Activated naive CD8-positive, alpha-beta T cell treated with anti-CD3 and anti-CD28 coated beads, Interleukin-2, amount 50 U/mL, for 24 hours (primary cell): Measurements from ENCODE around the gene ZNF443.
"Not testable (repeated sequence)": the region's sequence is repeated elsewhere in the genome, so short reads cannot be mapped to it uniquely, and the experiment has no call there.

Experiments used
- ATAC-seq: fragments of 150-1000 bp; cut with Tn5 transposase; one replicate; pipeline ENCODE4 v1.10.0; 2021
- DNase-seq: peaks from one replicate; pipeline ENCODE4 v3.0.0; 2021
- H3K27ac Mint-ChIP-seq: one replicate; pipeline ENCODE4 v1.8.0; 2021; ENCODE audit warnings: mild to moderate bottlenecking, mixed read lengths
- H3K27me3 Mint-ChIP-seq: one replicate; pipeline ENCODE4 v1.8.0; 2021; ENCODE audit warnings: mixed read lengths
- H3K36me3 Mint-ChIP-seq: one replicate; pipeline ENCODE4 v1.8.0; 2021; ENCODE audit warnings: low read depth, mixed read lengths
- H3K4me1 Mint-ChIP-seq: one replicate; pipeline ENCODE4 v1.8.0; 2021; ENCODE audit warnings: mixed read lengths
- H3K4me3 Mint-ChIP-seq: one replicate; pipeline ENCODE4 v1.8.0; 2021; ENCODE audit warnings: mild to moderate bottlenecking, moderate library complexity, mixed read lengths
- H3K9me3 Mint-ChIP-seq: one replicate; pipeline ENCODE4 v1.8.0; 2021; ENCODE audit warnings: mixed read lengths

ZNF443 gene

DNA sequence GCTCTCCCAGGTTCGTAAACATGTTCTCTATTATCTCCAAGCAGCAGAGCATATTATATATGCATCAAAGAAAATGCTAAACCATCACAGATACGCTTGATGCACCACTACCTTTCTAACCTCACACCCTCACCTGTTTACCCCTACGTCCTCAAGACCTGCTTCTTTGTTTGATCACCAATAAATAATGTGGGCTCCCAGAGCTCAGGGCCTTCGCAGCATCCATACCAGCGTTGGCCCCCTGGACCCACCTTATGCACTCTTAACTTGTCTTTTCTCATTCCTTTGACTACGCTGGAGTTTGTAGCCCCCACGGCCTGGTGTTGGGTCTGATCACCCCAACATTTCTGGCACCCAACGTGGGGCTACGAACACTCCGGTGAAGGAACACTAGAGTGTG, 10.0 kb upstream of the ZNF443 start:
- Mint-ChIP-seq H3K4me1 (no peaks in the 10 kb centered on the region), H3K27ac (no peak overlapping the region), H3K4me3 (no peak overlapping the region), H3K27me3 (no peaks in the 10 kb centered on the region), H3K36me3 (peaks cover 14% of the 10 kb centered on the region), H3K9me3 (peaks cover 30% of the 10 kb centered on the region)
- ATAC-seq: no peak
- no peak for DNase-seq

GRCh38 chr19:12448808-12449207, 8.0 kb upstream of the ZNF443 start:
- Mint-ChIP-seq H3K36me3 (peaks cover 14% of the 10 kb centered on the region), H3K4me3 (no peak overlapping the region), H3K27ac (no peak overlapping the region), H3K27me3 (no peaks in the 10 kb centered on the region), H3K9me3 (peaks cover 36% of the 10 kb centered on the region), H3K4me1 (no peaks in the 10 kb centered on the region)
- ATAC-seq (no peak), DNase-seq (no peak)

DNA sequence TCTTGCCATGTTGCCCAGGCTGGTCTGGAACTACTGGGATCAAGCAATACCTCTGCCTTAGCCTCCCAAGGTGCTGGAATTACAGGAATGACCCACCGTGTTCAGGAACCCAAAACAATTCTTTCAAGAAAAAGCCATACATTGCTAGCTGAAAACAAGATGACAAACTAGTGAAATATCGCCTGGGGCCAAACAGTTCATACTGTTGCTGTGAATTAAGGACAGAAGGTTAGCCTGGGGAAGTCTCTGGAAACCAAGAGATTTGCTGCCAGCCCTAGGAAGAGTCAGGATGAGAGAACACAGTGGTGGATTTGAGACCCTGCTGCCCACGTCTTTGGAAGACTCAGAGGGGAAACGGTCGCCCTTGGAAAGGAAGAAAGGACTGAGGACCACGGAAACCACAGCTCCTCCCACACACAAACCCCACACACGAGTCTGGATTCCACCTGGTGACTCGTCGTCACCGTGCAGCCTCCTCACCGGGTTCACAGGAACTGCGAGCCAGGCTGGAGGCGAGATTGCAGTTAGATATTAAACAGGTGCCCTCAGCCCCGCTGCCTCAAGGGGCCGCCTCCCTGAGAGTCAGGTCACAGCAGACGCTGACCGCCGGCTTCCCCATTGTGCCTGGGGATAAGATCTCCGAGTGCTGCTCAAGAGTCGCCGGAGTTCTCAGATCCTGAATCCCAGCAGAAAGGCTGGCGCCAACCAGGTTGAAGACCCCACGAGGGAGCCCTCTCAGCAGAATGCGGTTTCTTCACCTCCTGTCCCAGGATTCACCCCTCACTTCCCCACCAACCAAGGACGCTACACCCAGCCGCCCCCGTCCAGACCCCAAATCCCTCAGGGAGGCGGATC, 908 bp downstream of the ZNF443 start:
- Mint-ChIP-seq H3K27ac (peak overlapping the region; percentile 84), H3K9me3 (peaks cover 22% of the 10 kb centered on the region)
- peak; percentile 62 for DNase-seq

DNA sequence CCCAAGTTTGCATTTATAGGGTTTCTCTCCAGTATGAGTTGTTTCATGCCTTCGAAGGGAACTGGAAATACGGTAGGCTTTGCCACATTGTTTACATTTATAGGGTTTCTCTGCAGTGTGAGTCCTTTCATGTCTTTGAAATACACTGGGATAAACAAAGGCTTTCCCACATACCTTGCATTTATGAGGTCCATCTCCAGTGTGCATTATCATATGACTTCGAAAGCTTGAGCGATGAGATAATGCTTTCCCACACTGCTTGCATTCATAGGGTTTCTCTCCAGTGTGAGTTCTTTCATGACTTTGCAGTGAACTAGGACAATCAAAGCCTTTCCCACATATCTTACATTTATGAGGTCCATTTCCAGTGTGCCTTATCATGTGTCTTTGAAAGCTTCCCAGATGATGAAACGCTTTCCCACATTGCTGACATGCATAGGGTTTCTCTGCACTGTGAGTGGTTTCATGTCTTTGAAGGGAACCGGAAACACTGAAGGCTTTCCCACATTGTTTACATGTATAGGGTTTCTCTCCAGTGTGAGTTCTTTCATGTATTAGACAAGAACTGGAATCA, 10.0 kb downstream of the ZNF443 start:
- not testable (repeated sequence) for DNase-seq, H3K4me3 Mint-ChIP-seq, ATAC-seq, H3K27ac Mint-ChIP-seq, H3K27me3 Mint-ChIP-seq, H3K4me1 Mint-ChIP-seq
- Mint-ChIP-seq H3K9me3 (peaks cover 60% of the 10 kb centered on the region), H3K36me3 (peaks cover 73% of the 10 kb centered on the region)

More for the DNA sequence above, 908 bp downstream of the ZNF443 start:
- peaks cover 16% of the 10 kb centered on the region for H3K4me1 Mint-ChIP-seq
- H3K27me3 Mint-ChIP-seq: not testable (repeated sequence)
- peaks cover 15% of the 10 kb centered on the region for H3K36me3 Mint-ChIP-seq
- ATAC-seq: peak; percentile 26
- peak overlapping the region; percentile 99 for H3K4me3 Mint-ChIP-seq

DNA sequence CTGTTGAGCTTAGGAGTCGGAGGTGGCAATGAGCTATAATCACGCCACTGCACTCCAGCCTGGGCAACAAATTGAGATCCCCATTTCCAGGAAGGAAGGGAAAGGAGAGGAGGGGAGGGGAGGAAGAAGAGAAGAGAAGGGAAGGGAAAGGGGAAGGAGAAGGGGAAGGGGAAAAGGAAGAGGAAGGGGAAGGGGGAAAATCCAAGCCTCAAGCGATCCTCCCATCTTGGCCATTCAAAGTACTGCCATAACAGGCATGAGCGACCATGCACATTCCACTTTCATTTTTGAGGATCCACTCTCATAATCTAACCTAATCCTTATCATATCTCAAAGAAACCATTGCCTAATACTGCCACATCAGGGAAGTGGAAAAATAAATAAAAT, 14.9 kb downstream of the ZNF443 start:
- Mint-ChIP-seq H3K4me3 (no peak overlapping the region), H3K27me3 (no peaks in the 10 kb centered on the region), H3K27ac (no peak overlapping the region), H3K4me1 (no peaks in the 10 kb centered on the region), H3K36me3 (peaks cover 67% of the 10 kb centered on the region), H3K9me3 (peaks cover 50% of the 10 kb centered on the region)
- DNase-seq (no peak), ATAC-seq (no peak)

- DNase-seq (no peak), ATAC-seq (no peak)
- H3K27me3 Mint-ChIP-seq: no peaks in the 10 kb centered on the region
- peaks cover 62% of the 10 kb centered on the region for H3K36me3 Mint-ChIP-seq
- H3K27ac Mint-ChIP-seq: no peak overlapping the region
- peaks cover 45% of the 10 kb centered on the region for H3K9me3 Mint-ChIP-seq
- no peaks in the 10 kb centered on the region for H3K4me1 Mint-ChIP-seq
- H3K4me3 Mint-ChIP-seq: no peak overlapping the region
Observed at GRCh38 chr19:12425236-12425887, 15.5 kb downstream of the ZNF443 start.

GRCh38 chr19:12417273-12417672, 23.5 kb downstream of the ZNF443 start:
- not testable (repeated sequence) for H3K27me3 Mint-ChIP-seq, ATAC-seq, DNase-seq, H3K4me3 Mint-ChIP-seq, H3K4me1 Mint-ChIP-seq, H3K27ac Mint-ChIP-seq
- Mint-ChIP-seq H3K9me3 (peaks cover 25% of the 10 kb centered on the region), H3K36me3 (peaks cover 32% of the 10 kb centered on the region)

- Mint-ChIP-seq H3K27me3 (no peaks in the 10 kb centered on the region), H3K36me3 (peaks cover 6% of the 10 kb centered on the region), H3K9me3 (peaks cover 26% of the 10 kb centered on the region), H3K4me1 (no peaks in the 10 kb centered on the region), H3K4me3 (no peak overlapping the region), H3K27ac (no peak overlapping the region)
- DNase-seq (no peak), ATAC-seq (no peak)
Observed at GRCh38 chr19:12411893-12412292, 28.9 kb downstream of the ZNF443 start.

GRCh38 chr19:12400633-12401502, 40.0 kb downstream of the ZNF443 start, which contains the start of gene ZNF799:
Gene ZNF799 (minus strand): TSS chr19:12401271. CDS start chr19:12401070, 201 bp downstream.
- H3K27ac Mint-ChIP-seq: peak within 1 kb of the TSS; percentile 74
- ATAC-seq (peak; percentile 98), DNase-seq (peak; percentile 87)
- peaks cover 10% of the 10 kb centered on the region for H3K36me3 Mint-ChIP-seq
- no peaks in the 10 kb centered on the region for H3K27me3 Mint-ChIP-seq
- H3K4me3 Mint-ChIP-seq: peak within 1 kb of the TSS; percentile 88
- H3K9me3 Mint-ChIP-seq: peaks cover 15% of the 10 kb centered on the region
- peaks cover 19% of the 10 kb centered on the region for H3K4me1 Mint-ChIP-seq

- peaks cover 19% of the 10 kb centered on the region for H3K9me3 Mint-ChIP-seq
- peak overlapping the region; percentile 73 for H3K27ac Mint-ChIP-seq
- peak overlapping the region; percentile 88 for H3K4me3 Mint-ChIP-seq
- not testable (repeated sequence) for H3K27me3 Mint-ChIP-seq
- DNase-seq (peak; percentile 52), ATAC-seq (peak; percentile 39)
- H3K36me3 Mint-ChIP-seq: peaks cover 16% of the 10 kb centered on the region
- H3K4me1 Mint-ChIP-seq: peaks cover 19% of the 10 kb centered on the region
Observed at GRCh38 chr19:12399901-12400632, 40.8 kb downstream of the ZNF443 start.

DNA sequence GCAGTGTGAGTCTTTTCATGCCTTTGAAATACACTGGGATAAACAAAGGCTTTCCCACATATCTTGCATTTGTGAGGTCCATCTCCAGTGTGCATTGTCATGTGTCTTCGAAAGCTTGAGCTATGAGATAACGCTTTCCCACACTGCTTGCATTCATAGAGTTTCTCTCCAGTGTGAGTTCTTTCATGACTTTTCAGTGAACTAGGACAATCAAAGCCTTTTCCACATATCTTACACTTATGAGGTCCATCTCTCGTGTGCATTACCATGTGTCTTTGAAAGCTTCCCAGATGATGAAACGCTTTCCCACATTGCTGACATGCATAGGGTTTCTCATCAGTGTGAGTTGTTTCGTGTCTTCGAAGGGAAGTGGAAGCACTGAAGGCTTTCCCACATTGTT, 49.7 kb downstream of the ZNF443 start:
- not testable (repeated sequence) for DNase-seq, ATAC-seq, H3K4me1 Mint-ChIP-seq, H3K27me3 Mint-ChIP-seq, H3K4me3 Mint-ChIP-seq, H3K27ac Mint-ChIP-seq
- peaks cover 78% of the 10 kb centered on the region for H3K36me3 Mint-ChIP-seq
- peaks cover 50% of the 10 kb centered on the region for H3K9me3 Mint-ChIP-seq

GRCh38 chr19:12386365-12386764, 54.5 kb downstream of the ZNF443 start:
- Mint-ChIP-seq H3K9me3 (peaks cover 36% of the 10 kb centered on the region), H3K36me3 (peaks cover 49% of the 10 kb centered on the region)
- not testable (repeated sequence) for H3K27ac Mint-ChIP-seq, H3K27me3 Mint-ChIP-seq, DNase-seq, H3K4me1 Mint-ChIP-seq, H3K4me3 Mint-ChIP-seq, ATAC-seq

DNA sequence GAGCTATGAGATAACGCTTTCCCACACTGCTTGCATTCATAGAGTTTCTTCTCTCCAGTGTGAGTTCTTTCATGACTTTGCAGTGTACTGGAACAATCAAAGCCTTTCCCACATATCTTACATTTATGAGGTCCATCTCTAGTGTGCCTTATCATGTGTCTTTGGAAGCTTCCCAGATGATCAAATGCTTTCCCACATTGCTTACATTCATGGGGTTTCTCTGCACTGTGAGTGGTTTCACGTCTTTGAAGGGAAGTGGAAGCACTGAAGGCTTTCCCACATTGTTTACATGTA, 60.4 kb downstream of the ZNF443 start:
- Mint-ChIP-seq H3K4me1 (no peaks in the 10 kb centered on the region), H3K9me3 (peaks cover 49% of the 10 kb centered on the region)
- no peak for ATAC-seq

More for the DNA sequence above, 60.4 kb downstream of the ZNF443 start:
- Mint-ChIP-seq H3K4me3 (no peak overlapping the region), H3K27ac (no peak overlapping the region), H3K27me3 (no peaks in the 10 kb centered on the region), H3K36me3 (peaks cover 39% of the 10 kb centered on the region)
- DNase-seq: no peak
